Measurements from ENCODE around the gene COL4A1.

COL4A1 gene

DNA sequence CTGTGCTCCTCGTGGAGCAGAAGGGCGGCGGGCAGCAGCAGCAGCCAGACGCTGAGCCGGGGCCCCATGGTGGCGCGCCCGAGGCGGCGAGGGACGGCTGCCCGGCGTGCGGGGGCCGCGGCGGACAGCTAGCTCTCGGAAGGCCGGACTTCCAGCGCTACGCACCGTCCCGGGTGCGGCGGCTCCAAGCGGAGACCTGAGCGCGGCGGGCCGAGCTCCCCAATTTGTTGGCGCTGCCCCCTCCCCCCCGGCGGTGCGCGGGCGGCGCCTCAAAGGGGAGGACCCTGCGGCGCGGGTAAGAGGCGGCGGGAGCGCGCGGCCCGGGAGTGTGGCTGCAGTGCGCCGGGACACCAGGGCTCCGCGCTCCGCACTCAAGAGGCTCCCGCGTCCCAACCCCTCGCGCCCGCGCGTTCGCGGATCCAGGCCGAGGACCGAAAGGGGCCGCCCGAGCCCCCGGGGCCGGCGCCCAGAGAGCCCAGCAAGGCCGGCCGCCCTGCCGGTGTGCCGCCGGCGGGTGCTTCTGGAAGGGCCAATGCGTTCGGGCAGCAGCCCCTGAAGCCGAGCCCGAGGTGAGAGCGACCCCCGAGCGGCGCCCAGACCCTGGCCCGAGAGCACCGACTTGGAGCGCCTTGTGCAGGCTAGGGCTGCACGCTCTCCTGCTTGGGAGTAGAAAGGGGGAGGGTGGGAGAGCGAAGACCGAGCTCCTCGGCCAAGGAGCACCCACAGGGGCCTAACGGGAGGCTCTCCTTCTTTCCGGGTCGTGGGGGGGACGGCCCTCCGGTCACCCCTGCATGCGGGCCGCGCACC lies at the start of gene COL4A1, which contains the start of gene COL4A2:
Gene COL4A1 (minus strand): TSS at position 198 of the 807 bp plus-strand sequence. CDS start 130 bp downstream, at position 68.
Gene COL4A2 (plus strand): TSS at position 325 of the 807 bp plus-strand sequence. CDS start 620 bp downstream, outside the sequence.
- DNase-seq, result no peak

DNA sequence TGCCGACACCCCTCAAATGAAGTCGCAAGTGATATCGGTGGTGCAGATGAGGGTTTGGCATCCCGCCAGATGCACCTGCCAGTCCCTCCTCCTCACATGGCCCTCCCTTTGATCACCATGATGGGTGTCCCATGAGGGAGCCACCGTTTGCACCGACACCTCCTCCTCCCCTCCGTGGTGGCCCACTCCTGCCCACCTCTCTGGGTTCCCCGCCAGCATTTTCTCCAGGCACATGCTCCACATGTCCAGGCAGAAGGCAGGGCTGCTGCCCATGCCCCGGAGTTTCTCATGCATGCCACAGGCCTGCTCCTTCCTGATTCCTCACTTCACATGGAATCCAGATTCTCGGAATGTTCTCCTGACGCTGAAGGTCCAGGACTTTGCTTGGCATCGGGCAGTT lies 49.4 kb upstream of the COL4A1 start:
- DNase-seq, result no peak

DNA sequence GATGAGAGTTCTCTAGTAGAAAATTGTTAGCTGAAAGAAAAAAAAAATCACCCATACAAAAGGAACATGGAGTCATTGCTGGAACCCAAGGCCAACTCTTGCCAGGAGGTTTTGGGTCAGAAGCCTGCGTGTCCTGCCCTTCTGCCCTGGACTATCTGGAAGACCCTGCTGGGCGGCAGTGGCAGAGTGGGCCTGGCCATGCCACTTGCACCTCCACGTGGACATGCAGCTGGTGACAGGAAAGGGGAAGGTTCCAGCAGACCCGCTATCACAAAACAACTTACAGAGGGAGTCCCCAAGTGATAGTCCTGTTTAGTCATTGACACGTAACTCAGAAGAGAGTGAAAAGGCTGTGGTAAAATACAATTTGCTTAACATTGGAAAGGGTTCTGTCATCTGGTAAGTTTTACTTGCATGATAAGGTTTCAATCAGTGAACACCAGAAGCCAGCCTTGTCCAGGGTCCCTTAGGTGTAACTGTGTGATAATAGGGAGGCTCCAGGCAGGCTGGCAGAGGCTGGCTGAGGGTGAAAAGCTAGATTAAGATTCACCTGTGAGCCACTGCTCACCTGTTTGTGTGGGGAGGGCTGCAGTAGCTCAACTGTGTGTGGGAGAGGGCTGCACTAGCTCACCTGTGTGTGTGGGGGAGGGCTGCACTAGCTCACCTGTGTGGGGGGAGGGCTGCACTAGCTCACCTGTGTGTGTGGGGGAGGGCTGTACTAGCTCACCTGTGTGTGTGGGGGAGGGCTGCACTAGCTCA lies 47.9 kb upstream of the COL4A1 start:
- no peak for DNase-seq

- no peak for DNase-seq
Observed at GRCh38 chr13:110354123-110354627, 47.2 kb upstream of the COL4A1 start.

GRCh38 chr13:110353339-110353977 lies 46.5 kb upstream of the COL4A1 start:
- DNase-seq, result no peak

DNA sequence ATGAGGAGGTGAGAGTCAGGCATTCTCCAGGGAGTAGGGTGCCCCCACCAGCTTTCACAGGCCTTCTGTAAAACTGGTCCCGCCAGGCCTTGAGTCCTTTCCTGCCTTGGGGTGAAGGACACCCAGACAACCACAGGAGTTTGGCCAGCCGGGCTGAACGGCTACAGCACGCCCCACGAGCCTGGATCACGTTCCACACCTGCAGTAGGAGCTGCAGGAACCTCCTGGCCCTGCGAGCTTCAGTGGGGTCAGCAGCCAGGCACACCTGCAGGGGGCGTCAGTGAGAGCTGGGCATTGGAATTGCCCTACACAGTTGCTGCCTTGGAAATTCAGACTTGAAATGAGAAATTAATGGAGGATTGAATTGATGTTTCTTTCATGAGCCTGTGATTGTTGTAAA lies 45.8 kb upstream of the COL4A1 start:
- DNase-seq, result no peak

GRCh38 chr13:110351636-110352420 lies 44.9 kb upstream of the COL4A1 start:
- DNase-seq, result no peak

GRCh38 chr13:110350509-110350908 lies 43.6 kb upstream of the COL4A1 start:
- DNase-seq, result no peak

DNA sequence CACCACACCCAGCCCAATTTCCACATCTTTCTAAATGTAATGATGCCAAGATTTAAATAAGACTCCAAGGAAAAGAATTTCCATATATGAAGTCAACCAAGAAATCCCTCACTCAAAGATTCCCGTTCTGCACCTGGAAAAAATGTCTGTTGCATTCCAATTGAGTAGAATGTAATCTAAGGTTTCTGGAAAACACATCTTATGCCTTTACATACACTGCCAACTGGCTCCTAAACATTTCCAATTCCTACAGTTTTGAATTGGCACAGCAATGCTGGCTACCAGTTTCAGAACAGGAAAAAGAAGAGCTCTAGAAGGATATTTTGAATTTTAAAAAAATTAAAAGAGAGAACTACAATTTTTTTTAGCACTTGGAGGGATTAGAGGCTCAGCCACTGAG lies 43.1 kb upstream of the COL4A1 start:
- no peak for DNase-seq

DNA sequence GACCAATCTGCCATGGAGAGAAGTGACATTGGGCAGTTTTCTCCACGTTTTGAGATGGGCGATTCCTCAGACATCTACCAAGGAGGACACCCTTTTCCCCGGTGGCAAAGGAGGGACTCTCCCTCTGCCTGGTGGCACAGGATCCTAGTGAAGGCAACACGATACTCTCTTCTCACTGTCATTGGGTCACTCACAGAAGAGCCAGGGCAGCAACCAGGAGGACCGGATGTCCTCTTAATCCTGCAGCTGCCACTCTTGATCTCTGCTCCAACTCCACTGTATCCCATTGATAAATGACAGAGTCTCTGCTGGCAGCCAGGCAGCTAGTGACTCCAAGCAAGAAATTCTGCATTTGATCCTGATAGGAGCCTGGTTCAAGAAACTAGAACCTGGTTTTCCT lies 42.3 kb upstream of the COL4A1 start:
- DNase-seq, result no peak

- DNase-seq, result no peak
Observed at GRCh38 chr13:110348309-110349105, 41.5 kb upstream of the COL4A1 start.

DNA sequence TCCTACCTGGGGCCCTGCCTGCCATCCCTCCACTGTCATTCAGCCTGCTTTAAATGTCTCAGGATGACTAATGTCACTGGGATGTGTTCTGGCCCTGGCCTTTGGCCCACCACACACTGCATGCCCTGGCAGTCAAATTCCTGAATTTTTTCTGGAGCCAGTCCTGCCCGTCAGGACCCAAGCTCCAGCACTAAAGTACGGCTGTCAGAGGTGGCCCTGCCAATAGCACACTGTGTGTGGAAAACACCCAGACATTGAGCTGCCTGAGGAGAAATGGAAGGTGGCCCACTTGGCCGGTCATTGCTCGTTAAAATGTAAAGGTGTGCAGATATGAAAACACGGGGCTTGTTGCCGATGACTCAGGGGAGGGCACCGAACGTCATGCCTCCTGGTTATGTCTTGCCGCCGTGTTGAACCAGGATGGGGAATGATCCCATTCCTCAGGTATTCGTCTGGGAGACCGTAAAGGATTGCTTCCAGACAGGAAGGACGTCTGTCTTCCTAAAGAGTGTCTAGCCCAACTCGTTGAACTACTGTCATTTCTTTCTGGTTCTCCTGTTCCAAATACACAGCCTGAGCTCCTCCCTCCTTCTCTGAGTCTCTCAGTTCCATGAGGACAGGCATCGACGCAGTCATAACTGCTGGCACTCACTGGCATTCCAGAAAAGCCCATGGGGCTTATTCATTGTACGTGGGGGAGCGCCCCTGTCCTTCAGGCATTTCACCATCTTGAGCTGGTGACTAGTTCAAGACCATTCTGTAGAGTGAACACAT lies 40.8 kb upstream of the COL4A1 start:
- DNase-seq, result no peak

GRCh38 chr13:110347088-110347487 lies 40.1 kb upstream of the COL4A1 start:
- no peak for DNase-seq

GRCh38 chr13:110346661-110347067 lies 39.7 kb upstream of the COL4A1 start:
- DNase-seq, result no peak

DNA sequence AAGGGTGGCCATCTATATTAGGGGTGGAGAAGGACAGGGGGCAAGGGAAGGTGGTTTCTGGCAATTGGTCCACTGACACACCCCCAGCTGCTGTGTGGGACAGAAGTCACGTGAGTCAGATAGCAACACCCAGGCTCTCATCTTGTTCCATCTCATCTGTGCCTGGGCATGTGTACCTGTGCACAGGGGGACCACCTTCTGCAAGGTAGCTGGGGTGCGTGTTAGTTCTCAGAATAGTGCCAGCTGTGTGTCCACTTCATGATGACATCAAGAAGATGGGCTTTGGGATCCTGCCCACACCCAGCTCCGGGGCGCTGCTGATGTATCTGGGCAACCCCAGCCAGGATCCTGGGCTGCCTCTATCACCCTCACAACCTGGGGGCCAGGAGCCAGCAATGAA lies 38.7 kb upstream of the COL4A1 start:
- DNase-seq, result no peak

- DNase-seq, result no peak
Observed at GRCh38 chr13:110345266-110345665, 38.3 kb upstream of the COL4A1 start.

GRCh38 chr13:110344320-110344719 lies 37.4 kb upstream of the COL4A1 start:
- no peak for DNase-seq

GRCh38 chr13:110343241-110343865 lies 36.4 kb upstream of the COL4A1 start:
- no peak for DNase-seq

GRCh38 chr13:110342474-110342873 lies 35.5 kb upstream of the COL4A1 start:
- DNase-seq, result no peak

Measured in KG1 (cell line).